Right lobe of liver (tissue), 4 donors: Measurements from ENCODE around the gene COL4A4.

Experiments
- CTCF ChIP-seq, 4 donors: fragments of 200-600 bp in 3 of 4; fragments of 450-650 bp in 1 of 4; IDR thresholded peaks; one replicate each; pipeline versions ENCODE4 v1.5.1 to v1.8.0; 2016 to 2022; ENCODE audit warnings: antibody characterized with exemption in 4 of 4, mild to moderate bottlenecking in 2 of 4
- POLR2A ChIP-seq: fragments of 450-650 bp; IDR thresholded peaks from one replicate; pipeline ENCODE4 v1.6.1; 2017; ENCODE audit warnings: antibody characterized with exemption, mild to moderate bottlenecking
- donor health status: DM: no; HTN: no; CAD: no.
- donor health status: DM: no; HTN: no; CAD: no.
- donor health status: DM: no; HTN: yes; CAD: no.

GRCh38 chr2:226959418-226959817 lies 204.6 kb downstream of the COL4A4 start:
- TF ChIP-seq CTCF (IDR thresholded peaks at IDR 0.05) (no peak), POLR2A (no peak)
